ENCODE data around the gene UBAC1.

DNA sequence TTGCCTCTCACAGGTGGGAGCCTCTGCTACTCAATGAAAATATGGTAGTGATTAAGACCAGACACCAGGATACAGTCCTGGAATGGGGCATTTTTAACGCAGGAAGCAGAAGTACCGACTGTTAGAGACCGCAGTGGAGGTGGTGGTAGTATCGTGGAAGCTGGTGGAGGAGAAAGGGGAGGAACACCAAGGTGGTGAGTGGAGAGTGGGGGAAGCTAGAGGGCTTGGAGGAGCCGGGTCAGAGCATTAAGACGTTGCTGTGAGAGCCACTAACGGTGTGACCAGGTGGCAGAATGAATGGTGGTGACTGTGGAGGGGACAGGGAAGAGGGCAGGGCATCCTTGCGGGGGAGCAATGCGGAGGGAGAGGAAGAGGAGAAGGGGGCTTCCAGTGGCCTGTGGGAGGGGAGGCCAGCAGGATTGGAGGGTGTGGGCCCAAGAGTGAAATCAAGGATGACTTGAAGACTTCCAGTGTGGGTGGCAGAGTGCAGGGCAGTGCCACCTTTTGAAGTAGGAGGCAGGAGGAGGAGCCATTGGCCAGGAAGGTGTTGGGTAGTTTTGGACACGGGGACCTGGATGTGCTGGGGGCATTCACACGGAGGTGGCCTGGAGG is 1.6 kb upstream of the UBAC1 start:
- TF ChIP-seq, protein P1, sequence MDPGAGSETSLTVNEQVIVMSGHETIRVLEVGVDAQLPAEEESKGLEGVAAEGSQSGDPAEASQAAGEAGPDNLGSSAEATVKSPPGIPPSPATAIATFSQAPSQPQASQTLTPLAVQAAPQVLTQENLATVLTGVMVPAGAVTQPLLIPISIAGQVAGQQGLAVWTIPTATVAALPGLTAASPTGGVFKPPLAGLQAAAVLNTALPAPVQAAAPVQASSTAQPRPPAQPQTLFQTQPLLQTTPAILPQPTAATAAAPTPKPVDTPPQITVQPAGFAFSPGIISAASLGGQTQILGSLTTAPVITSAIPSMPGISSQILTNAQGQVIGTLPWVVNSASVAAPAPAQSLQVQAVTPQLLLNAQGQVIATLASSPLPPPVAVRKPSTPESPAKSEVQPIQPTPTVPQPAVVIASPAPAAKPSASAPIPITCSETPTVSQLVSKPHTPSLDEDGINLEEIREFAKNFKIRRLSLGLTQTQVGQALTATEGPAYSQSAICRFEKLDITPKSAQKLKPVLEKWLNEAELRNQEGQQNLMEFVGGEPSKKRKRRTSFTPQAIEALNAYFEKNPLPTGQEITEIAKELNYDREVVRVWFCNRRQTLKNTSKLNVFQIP (CRISPR knock-in tag; IDR thresholded peaks at IDR 0.05; ENCODE audit: borderline replicate concordance, low read depth), result no peak
- TF ChIP-seq TOX (CRISPR knock-in tag; IDR thresholded peaks at IDR 0.05; ENCODE audit: borderline replicate concordance) (no peak), ZNF565 (CRISPR knock-in tag; conservative IDR thresholded peaks at IDR 0.05; ENCODE audit: low read depth) (no peak), RARB (CRISPR knock-in tag; IDR thresholded peaks at IDR 0.05) (no peak), ARNTL (CRISPR knock-in tag; IDR thresholded peaks at IDR 0.05; ENCODE audit: borderline replicate concordance, low read depth) (no peak)
- TF ChIP-seq, protein P2, sequence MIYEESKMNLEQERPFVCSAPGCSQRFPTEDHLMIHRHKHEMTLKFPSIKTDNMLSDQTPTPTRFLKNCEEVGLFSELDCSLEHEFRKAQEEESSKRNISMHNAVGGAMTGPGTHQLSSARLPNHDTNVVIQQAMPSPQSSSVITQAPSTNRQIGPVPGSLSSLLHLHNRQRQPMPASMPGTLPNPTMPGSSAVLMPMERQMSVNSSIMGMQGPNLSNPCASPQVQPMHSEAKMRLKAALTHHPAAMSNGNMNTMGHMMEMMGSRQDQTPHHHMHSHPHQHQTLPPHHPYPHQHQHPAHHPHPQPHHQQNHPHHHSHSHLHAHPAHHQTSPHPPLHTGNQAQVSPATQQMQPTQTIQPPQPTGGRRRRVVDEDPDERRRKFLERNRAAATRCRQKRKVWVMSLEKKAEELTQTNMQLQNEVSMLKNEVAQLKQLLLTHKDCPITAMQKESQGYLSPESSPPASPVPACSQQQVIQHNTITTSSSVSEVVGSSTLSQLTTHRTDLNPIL (CRISPR knock-in tag; IDR thresholded peaks at IDR 0.05; ENCODE audit: low read depth), result no peak
- TF ChIP-seq, protein P3, sequence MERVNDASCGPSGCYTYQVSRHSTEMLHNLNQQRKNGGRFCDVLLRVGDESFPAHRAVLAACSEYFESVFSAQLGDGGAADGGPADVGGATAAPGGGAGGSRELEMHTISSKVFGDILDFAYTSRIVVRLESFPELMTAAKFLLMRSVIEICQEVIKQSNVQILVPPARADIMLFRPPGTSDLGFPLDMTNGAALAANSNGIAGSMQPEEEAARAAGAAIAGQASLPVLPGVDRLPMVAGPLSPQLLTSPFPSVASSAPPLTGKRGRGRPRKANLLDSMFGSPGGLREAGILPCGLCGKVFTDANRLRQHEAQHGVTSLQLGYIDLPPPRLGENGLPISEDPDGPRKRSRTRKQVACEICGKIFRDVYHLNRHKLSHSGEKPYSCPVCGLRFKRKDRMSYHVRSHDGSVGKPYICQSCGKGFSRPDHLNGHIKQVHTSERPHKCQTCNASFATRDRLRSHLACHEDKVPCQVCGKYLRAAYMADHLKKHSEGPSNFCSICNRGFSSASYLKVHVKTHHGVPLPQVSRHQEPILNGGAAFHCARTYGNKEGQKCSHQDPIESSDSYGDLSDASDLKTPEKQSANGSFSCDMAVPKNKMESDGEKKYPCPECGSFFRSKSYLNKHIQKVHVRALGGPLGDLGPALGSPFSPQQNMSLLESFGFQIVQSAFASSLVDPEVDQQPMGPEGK (CRISPR knock-in tag; IDR thresholded peaks at IDR 0.05; ENCODE audit: borderline replicate concordance), result no peak
- TF ChIP-seq, protein P4, sequence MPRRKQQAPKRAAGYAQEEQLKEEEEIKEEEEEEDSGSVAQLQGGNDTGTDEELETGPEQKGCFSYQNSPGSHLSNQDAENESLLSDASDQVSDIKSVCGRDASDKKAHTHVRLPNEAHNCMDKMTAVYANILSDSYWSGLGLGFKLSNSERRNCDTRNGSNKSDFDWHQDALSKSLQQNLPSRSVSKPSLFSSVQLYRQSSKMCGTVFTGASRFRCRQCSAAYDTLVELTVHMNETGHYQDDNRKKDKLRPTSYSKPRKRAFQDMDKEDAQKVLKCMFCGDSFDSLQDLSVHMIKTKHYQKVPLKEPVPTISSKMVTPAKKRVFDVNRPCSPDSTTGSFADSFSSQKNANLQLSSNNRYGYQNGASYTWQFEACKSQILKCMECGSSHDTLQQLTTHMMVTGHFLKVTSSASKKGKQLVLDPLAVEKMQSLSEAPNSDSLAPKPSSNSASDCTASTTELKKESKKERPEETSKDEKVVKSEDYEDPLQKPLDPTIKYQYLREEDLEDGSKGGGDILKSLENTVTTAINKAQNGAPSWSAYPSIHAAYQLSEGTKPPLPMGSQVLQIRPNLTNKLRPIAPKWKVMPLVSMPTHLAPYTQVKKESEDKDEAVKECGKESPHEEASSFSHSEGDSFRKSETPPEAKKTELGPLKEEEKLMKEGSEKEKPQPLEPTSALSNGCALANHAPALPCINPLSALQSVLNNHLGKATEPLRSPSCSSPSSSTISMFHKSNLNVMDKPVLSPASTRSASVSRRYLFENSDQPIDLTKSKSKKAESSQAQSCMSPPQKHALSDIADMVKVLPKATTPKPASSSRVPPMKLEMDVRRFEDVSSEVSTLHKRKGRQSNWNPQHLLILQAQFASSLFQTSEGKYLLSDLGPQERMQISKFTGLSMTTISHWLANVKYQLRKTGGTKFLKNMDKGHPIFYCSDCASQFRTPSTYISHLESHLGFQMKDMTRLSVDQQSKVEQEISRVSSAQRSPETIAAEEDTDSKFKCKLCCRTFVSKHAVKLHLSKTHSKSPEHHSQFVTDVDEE (CRISPR knock-in tag; IDR thresholded peaks at IDR 0.05), result no peak
- TF ChIP-seq, protein P5, sequence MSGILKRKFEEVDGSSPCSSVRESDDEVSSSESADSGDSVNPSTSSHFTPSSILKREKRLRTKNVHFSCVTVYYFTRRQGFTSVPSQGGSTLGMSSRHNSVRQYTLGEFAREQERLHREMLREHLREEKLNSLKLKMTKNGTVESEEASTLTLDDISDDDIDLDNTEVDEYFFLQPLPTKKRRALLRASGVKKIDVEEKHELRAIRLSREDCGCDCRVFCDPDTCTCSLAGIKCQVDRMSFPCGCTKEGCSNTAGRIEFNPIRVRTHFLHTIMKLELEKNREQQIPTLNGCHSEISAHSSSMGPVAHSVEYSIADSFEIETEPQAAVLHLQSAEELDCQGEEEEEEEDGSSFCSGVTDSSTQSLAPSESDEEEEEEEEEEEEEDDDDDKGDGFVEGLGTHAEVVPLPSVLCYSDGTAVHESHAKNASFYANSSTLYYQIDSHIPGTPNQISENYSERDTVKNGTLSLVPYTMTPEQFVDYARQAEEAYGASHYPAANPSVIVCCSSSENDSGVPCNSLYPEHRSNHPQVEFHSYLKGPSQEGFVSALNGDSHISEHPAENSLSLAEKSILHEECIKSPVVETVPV (CRISPR knock-in tag; IDR thresholded peaks at IDR 0.05), result no peak

All from SK-N-SH treated with all-trans-retinoic acid at 6 μM for 48 hours (cell line).